ENCODE results near the gene TMEM266. TPM values are rescaled to one million over a fixed set of nuclear protein-coding genes. Genes with fewer than 3 reads are reported as not detected.
A peak's percentile ranks its signal among the peaks of the same experiment; 100 is the strongest.

The TMEM266 gene
- polyA plus RNA-seq, 3 donors: not detected

DNA sequence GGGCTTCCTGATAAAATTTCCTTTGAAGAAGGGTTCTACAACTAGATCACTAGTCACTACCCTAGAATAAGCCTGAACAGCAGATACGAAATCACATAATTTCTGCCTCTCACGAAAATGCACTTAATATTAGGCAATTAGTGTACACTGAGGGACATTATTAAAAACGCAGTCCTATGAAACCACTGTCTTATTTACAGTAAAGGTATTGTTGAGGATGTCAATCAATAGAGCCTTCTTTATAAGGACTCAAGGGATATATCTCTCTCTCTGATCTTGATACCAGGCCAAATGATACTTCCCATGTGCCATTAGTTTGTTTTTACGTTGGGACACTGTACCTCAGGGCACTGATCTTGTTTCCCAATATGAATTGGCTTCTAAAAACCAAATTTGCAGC is 191.9 kb downstream of the TMEM266 start:
- H3K9me3 ChIP-seq (replicated peaks in 1 of 2; ENCODE audit: control insufficient read depth in 1 of 2, insufficient read depth in 1 of 2, low read length in 2 of 2): no peaks in the 10 kb centered on the region
- H4K20me1 ChIP-seq (ENCODE audit: insufficient read depth, low read length): peaks cover 4% of the 10 kb centered on the region
- Mint-ChIP-seq H3K4me3 (no peak overlapping the region), H3K36me3 (peaks cover 15 to 19% of the 10 kb centered on the region in 2 donors), H3K4me1 (no peaks in the 10 kb centered on the region), H3K27ac (no peak overlapping the region), H3K9me3 (no peaks in the 10 kb centered on the region), H3K27me3 (ENCODE audit: low read depth in 3 of 3) (no peaks in the 10 kb centered on the region)
- intact Hi-C loops (cut with micrococcal nuclease): no loop called here
- H3K9ac ChIP-seq (ENCODE audit: insufficient read depth, low read length, poor library complexity, severe bottlenecking): no peak overlapping the region
- no CpG with 5 or more reads among the region's 4 CpGs for WGBS (ENCODE audit: insufficient coverage)
- H3K79me2 ChIP-seq (ENCODE audit: insufficient read depth, low read length): no peaks in the 10 kb centered on the region
- H3K27me3 ChIP-seq (ENCODE audit: control insufficient read depth in 2 of 2, insufficient read depth in 2 of 2, low read length in 2 of 2): no peaks in the 10 kb centered on the region
- peaks cover 2 to 42% of the 10 kb centered on the region in 2 donors for H3K36me3 ChIP-seq (replicated peaks in 1 of 2; ENCODE audit: control insufficient read depth in 1 of 2, insufficient read depth in 2 of 2, low read length in 2 of 2)
- H3K4me2 ChIP-seq (replicated peaks; ENCODE audit: extremely low read depth, low read length, poor library complexity, severe bottlenecking): no peak overlapping the region
- TF ChIP-seq, protein P1, sequence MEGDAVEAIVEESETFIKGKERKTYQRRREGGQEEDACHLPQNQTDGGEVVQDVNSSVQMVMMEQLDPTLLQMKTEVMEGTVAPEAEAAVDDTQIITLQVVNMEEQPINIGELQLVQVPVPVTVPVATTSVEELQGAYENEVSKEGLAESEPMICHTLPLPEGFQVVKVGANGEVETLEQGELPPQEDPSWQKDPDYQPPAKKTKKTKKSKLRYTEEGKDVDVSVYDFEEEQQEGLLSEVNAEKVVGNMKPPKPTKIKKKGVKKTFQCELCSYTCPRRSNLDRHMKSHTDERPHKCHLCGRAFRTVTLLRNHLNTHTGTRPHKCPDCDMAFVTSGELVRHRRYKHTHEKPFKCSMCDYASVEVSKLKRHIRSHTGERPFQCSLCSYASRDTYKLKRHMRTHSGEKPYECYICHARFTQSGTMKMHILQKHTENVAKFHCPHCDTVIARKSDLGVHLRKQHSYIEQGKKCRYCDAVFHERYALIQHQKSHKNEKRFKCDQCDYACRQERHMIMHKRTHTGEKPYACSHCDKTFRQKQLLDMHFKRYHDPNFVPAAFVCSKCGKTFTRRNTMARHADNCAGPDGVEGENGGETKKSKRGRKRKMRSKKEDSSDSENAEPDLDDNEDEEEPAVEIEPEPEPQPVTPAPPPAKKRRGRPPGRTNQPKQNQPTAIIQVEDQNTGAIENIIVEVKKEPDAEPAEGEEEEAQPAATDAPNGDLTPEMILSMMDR (IDR thresholded peaks at IDR 0.05): no peak
- H3K4me1 ChIP-seq (ENCODE audit: control insufficient read depth in 1 of 2, insufficient read depth in 2 of 2, low read length in 2 of 2): no peaks in the 10 kb centered on the region
- no peak for DNase-seq
- no peak overlapping the region for H3K27ac ChIP-seq (ENCODE audit: low read depth in 1 of 2, low read length in 2 of 2)
- H3K4me3 ChIP-seq (replicated peaks in 1 of 3; ENCODE audit: low read depth in 2 of 3, low read length in 3 of 3): no peak overlapping the region
- H2AFZ ChIP-seq (ENCODE audit: insufficient read depth, low read depth, low read length, poor library complexity, severe bottlenecking): no peak overlapping the region

GRCh38 chr15:76252249-76252648 is 192.5 kb downstream of the TMEM266 start:
- Mint-ChIP-seq H3K27ac (peak overlapping the region in 1 of 7 donors; percentile 63), H3K27me3 (ENCODE audit: low read depth in 3 of 3) (no peaks in the 10 kb centered on the region), H3K4me1 (no peaks in the 10 kb centered on the region), H3K9me3 (no peaks in the 10 kb centered on the region), H3K4me3 (no peak overlapping the region), H3K36me3 (peaks cover 15 to 23% of the 10 kb centered on the region in 2 donors)
- Histone ChIP-seq H3K27ac (ENCODE audit: low read depth in 1 of 2, low read length in 2 of 2) (no peak overlapping the region), H3K9me3 (replicated peaks in 1 of 2; ENCODE audit: control insufficient read depth in 1 of 2, insufficient read depth in 1 of 2, low read length in 2 of 2) (no peaks in the 10 kb centered on the region), H3K79me2 (ENCODE audit: insufficient read depth, low read length) (no peaks in the 10 kb centered on the region), H3K4me2 (replicated peaks; ENCODE audit: extremely low read depth, low read length, poor library complexity, severe bottlenecking) (no peak overlapping the region), H3K4me3 (replicated peaks in 1 of 3; ENCODE audit: low read depth in 2 of 3, low read length in 3 of 3) (no peak overlapping the region), H3K4me1 (ENCODE audit: control insufficient read depth in 1 of 2, insufficient read depth in 2 of 2, low read length in 2 of 2) (no peaks in the 10 kb centered on the region), H2AFZ (ENCODE audit: insufficient read depth, low read depth, low read length, poor library complexity, severe bottlenecking) (no peak overlapping the region), H3K9ac (ENCODE audit: insufficient read depth, low read length, poor library complexity, severe bottlenecking) (no peak overlapping the region), H4K20me1 (ENCODE audit: insufficient read depth, low read length) (peaks cover 4% of the 10 kb centered on the region), H3K27me3 (ENCODE audit: control insufficient read depth in 2 of 2, insufficient read depth in 2 of 2, low read length in 2 of 2) (no peaks in the 10 kb centered on the region), H3K36me3 (replicated peaks in 1 of 2; ENCODE audit: control insufficient read depth in 1 of 2, insufficient read depth in 2 of 2, low read length in 2 of 2) (peaks cover 2 to 39% of the 10 kb centered on the region in 2 donors)
- WGBS (ENCODE audit: insufficient coverage): no CpG with 5 or more reads among the region's 2 CpGs
- intact Hi-C loops (cut with micrococcal nuclease): no loop called here
- no peak for DNase-seq
- TF ChIP-seq, protein P1 (IDR thresholded peaks at IDR 0.05): no peak

All from CD14-positive monocyte (primary cell).